ENCODE data around the gene CBX4. TPM values are rescaled to one million over a fixed set of nuclear protein-coding genes. Genes with fewer than 3 reads are reported as not detected.

Gene CBX4
- total and polyA plus RNA-seq, 2 of the 4 experiments (the other 2 are of a cell fraction), result 3.2 to 9.4 TPM

DNA sequence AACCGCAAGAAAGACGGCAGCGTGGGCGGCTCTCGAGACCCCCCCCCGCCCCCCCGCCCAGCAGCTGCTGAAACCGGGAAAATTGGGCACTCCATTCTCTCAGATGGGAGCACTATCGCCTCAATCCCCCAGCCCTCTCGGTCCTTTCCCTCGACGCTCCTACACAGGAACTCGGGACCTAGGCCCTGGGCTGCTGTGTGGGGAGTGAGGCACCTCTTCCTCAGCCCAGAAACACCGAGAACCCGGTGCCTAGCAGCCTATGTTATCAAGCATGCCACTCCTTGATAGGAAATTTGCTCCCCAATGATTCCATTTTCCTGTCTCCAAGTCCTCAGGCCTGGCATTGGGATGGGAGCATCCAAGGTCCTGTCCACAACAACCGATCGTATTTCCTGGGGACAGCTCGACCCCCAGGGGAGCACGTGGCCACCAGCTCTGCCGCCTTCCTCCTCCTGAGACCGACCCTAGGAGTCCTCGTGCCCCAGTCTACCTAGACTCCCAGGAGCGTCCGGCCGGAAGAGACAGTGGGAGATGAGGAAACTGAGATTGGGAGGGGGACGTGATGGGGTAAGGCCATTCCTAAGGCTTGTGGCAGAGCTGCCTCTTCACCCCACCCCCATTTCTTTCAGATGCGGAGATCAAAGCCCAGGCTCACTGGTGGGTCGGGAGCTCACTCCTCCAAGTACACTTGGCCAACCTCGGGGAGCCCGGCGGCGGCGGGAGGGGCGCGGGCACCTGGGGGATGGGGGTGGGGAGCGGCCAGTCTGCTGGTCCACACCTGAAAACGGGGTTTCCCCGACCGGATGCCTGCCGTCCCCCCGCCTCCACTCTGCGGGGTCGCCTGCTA lies 24.9 kb downstream of the CBX4 start (continued):
- TF ChIP-seq CEBPB (IDR thresholded peaks at IDR 0.05; ENCODE audit: low read depth, low read length), result no peak

DNA sequence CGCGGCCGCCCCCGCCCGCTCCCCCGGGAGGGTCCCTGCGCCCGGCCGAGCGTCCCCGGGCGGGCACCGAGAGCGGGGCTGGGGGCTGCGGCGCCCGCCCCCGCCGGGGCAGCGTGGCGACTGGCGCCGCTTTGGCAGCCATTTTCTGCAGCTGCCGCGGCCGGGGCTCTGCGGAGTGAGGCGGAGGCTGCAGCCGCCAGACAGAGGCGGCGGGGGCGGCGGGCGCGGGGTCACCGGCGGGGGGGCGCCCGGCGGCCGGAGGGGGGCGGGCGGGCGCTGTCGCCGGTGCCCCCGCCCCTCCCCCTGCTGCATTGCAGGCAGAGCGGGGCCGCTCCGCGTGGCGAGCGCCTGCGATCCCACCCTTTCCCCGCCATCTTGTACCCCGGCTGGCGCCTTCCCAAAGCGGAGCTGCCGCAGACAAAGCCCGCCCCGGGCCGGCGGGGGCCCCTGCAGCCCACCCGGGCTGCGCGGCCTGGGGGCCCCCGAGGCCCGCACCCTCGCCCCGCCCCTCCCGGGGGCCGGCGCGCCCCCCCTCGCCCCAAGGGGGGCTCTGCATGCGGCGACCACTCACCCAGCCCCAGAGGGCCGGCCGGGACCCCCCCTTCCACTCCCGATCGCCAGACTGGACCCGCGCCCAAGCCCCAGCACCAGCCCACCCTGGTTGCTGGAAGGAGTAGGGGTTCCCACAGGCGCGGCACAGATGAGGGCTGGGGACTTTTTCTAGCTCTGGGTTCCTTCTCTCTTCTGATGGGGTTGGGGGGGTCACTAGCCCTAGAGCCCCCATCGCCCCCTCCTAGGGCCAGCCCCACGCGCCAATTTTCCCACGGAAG lies 25.7 kb downstream of the CBX4 start:
- H3K36me3 ChIP-seq (ENCODE audit: control insufficient read depth, insufficient read depth, low read length), result no peaks in the 10 kb centered on the region
- no peak overlapping the region for H3K27ac ChIP-seq (ENCODE audit: insufficient read depth, low read length)
- H3K23ac ChIP-seq (ENCODE audit: low read depth, low read length), result no peak overlapping the region
- H2AK9ac ChIP-seq (replicated peaks; ENCODE audit: low read depth, low read length, poor library complexity), result no peak overlapping the region
- ChIA-PET POLR2A (ENCODE audit: unreplicated experiment) (interaction anchor here (0.5 kb wide), 1 partner anchor 190 kb away, joined by 4 read pairs; no protein-coding TSS in a partner anchor), CTCF (interaction anchor here (1.1 kb wide), 1 partner anchor 24 kb away, joined by 3 read pairs; no protein-coding TSS in a partner anchor)
- peak; percentile 31 for ATAC-seq (ENCODE audit: low read depth)
- intact Hi-C loops (cut with micrococcal nuclease) (no loop called here), in situ Hi-C loops (cut with MboI; ENCODE audit: low sequenced_read_pairs) (no loop called here), dilution Hi-C loops (cut with HindIII; ENCODE audit: low sequenced_read_pairs, unreplicated experiment) (no loop called here)
- H2AK5ac ChIP-seq (ENCODE audit: low read depth, low read length), result no peak overlapping the region
- peak overlapping the region; percentile 43 for H3K4me3 ChIP-seq (ENCODE audit: insufficient read depth, low read depth, low read length)
- no peak overlapping the region for H2BK120ac ChIP-seq (ENCODE audit: low read depth, low read length)
- H2AFZ ChIP-seq (replicated peaks; ENCODE audit: low read length, poor library complexity), result peak overlapping the region; percentile 73
- no peak overlapping the region for H3K9ac ChIP-seq (ENCODE audit: low read depth, low read length)
- no peak overlapping the region for H3K56ac ChIP-seq (ENCODE audit: extremely low read depth, insufficient read depth, low read length)
- H3K4ac ChIP-seq (ENCODE audit: low read depth, low read length), result peak overlapping the region; percentile 68; the same call in 1 of the 2 replicates
- no peak overlapping the region for H3K4me2 ChIP-seq (ENCODE audit: low read depth, low read length)
- H4K91ac ChIP-seq (ENCODE audit: insufficient read depth, low read depth, low read length), result peak overlapping the region; percentile 62; the same call in 1 of the 2 replicates
- peak overlapping the region; percentile 42 to 79; a peak in 2 of 4 replicates for H4K8ac ChIP-seq (ENCODE audit: low read depth in 2 of 2, low read length in 2 of 2)
- no peak overlapping the region for H2BK5ac ChIP-seq (ENCODE audit: low read depth, low read length, poor library complexity, severe bottlenecking)
- no peaks in the 10 kb centered on the region; the same call in 1 of the 2 replicates for H3K9me3 ChIP-seq (ENCODE audit: control insufficient read depth, insufficient read depth, low read length)
- H3K18ac ChIP-seq (ENCODE audit: low read depth, low read length), result no peak overlapping the region
- no peak overlapping the region for H3K14ac ChIP-seq (replicated peaks; ENCODE audit: low read depth, low read length)
- H3K4me1 ChIP-seq (ENCODE audit: control insufficient read depth, insufficient read depth, low read length), result peaks cover 12% of the 10 kb centered on the region
- no peak overlapping the region for H2BK15ac ChIP-seq (ENCODE audit: low read depth, low read length)
- H4K5ac ChIP-seq (ENCODE audit: low read depth, low read length), result no peak overlapping the region; the same call in 1 of the 2 replicates
- H3K9me1 ChIP-seq (ENCODE audit: insufficient read depth, low read length), result no peaks in the 10 kb centered on the region
- 0% methylated on average over 12 of the region's 89 CpGs; no CpG with 5 or more reads in 1 of the 2 experiments for WGBS, 2 experiments (ENCODE audit: extremely low coverage in 2 of 2, insufficient read length in 1 of 2)
- H3K79me1 ChIP-seq (ENCODE audit: low read depth in 1 of 2, low read length in 2 of 2), result no peaks in the 10 kb centered on the region
- no peak overlapping the region for H2BK20ac ChIP-seq (ENCODE audit: low read depth, low read length)
- H3K27me3 ChIP-seq (ENCODE audit: control insufficient read depth, insufficient read depth, low read length), result peaks cover 90% of the 10 kb centered on the region
- no TSS peak for BruUV-seq (replicated peaks)
- peaks cover 4% of the 10 kb centered on the region for H4K20me1 ChIP-seq (ENCODE audit: insufficient read depth, low read length)
- no peak for DNase-seq
- TF ChIP-seq POLR2A (IDR thresholded peaks at IDR 0.05; ENCODE audit: low read depth, low read length) (no peak), NFE2L2 (IDR thresholded peaks at IDR 0.05; ENCODE audit: low read depth, low read length) (no peak), RCOR1 (IDR thresholded peaks at IDR 0.05; ENCODE audit: insufficient replicate concordance, low read length) (no peak), CHD1 (IDR thresholded peaks at IDR 0.05; ENCODE audit: low read depth, low read length) (no peak), FOS (IDR thresholded peaks at IDR 0.05; ENCODE audit: low read depth, low read length) (no peak), CEBPB (IDR thresholded peaks at IDR 0.05; ENCODE audit: low read depth, low read length) (no peak), RFX5 (IDR thresholded peaks at IDR 0.05; ENCODE audit: low read depth, low read length) (no peak), MAFK (IDR thresholded peaks at IDR 0.05; ENCODE audit: low read depth, low read length) (no peak), MXI1 (IDR thresholded peaks at IDR 0.05; ENCODE audit: borderline replicate concordance, low read depth, low read length) (no peak)
- TF ChIP-seq, protein P1, sequence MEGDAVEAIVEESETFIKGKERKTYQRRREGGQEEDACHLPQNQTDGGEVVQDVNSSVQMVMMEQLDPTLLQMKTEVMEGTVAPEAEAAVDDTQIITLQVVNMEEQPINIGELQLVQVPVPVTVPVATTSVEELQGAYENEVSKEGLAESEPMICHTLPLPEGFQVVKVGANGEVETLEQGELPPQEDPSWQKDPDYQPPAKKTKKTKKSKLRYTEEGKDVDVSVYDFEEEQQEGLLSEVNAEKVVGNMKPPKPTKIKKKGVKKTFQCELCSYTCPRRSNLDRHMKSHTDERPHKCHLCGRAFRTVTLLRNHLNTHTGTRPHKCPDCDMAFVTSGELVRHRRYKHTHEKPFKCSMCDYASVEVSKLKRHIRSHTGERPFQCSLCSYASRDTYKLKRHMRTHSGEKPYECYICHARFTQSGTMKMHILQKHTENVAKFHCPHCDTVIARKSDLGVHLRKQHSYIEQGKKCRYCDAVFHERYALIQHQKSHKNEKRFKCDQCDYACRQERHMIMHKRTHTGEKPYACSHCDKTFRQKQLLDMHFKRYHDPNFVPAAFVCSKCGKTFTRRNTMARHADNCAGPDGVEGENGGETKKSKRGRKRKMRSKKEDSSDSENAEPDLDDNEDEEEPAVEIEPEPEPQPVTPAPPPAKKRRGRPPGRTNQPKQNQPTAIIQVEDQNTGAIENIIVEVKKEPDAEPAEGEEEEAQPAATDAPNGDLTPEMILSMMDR (conservative IDR thresholded peaks at IDR 0.05; ENCODE audit: low read depth, low read length), result no peak
- TF ChIP-seq, protein P2, sequence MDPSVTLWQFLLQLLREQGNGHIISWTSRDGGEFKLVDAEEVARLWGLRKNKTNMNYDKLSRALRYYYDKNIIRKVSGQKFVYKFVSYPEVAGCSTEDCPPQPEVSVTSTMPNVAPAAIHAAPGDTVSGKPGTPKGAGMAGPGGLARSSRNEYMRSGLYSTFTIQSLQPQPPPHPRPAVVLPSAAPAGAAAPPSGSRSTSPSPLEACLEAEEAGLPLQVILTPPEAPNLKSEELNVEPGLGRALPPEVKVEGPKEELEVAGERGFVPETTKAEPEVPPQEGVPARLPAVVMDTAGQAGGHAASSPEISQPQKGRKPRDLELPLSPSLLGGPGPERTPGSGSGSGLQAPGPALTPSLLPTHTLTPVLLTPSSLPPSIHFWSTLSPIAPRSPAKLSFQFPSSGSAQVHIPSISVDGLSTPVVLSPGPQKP (IDR thresholded peaks at IDR 0.05; ENCODE audit: borderline replicate concordance, low read depth, low read length), result no peak

Measured in IMR-90 (cell line).